ENCODE data around the gene RAB15.

- TF ChIP-seq CTCF (IDR thresholded peaks at IDR 0.05) (no peak), POLR2A (IDR thresholded peaks at IDR 0.05) (no peak)
These were observed 22.4 kb upstream of the RAB15 start for GRCh38 chr14:64994540-64994939.

Measured in stomach (tissue), 4 donors.